ENCODE measurements around the gene ANKRD27. TPM values are rescaled to one million over a fixed set of nuclear protein-coding genes. Genes with fewer than 3 reads are reported as not detected.
A peak's percentile ranks its signal among the peaks of the same experiment; 100 is the strongest.
"Not testable (repeated sequence)": the region's sequence is repeated elsewhere in the genome, so short reads cannot be mapped to it uniquely, and the experiment has no call there.

Gene ANKRD27
- total RNA-seq, 4 donors from 2014 or later = 33.2 to 48.0 (median 38.7) TPM

- Histone ChIP-seq H3K9me3 (no peaks in the 10 kb centered on the region), H3K36me3 (peaks cover 0 to 14% (median 0%) of the 10 kb centered on the region in 3 donors), H3K27ac (peak overlapping the region; percentile 73 to 89 (median 83)), H3K4me1 (peaks cover 0 to 4% (median 1%) of the 10 kb centered on the region in 4 donors), H3K27me3 (no peaks in the 10 kb centered on the region), H3K4me3 (peak overlapping the region; percentile 51 to 83 (median 77))
- TF ChIP-seq CTCF (IDR thresholded peaks at IDR 0.05) = no peak
- no peak for TF ChIP-seq POLR2A (IDR thresholded peaks at IDR 0.05)
- peak in 1 of 3 donors; percentile 51 for DNase-seq
These were observed 93.2 kb downstream of the ANKRD27 start for GRCh38 chr19:32581705-32582179.

GRCh38 chr19:32580901-32581704 lies 93.9 kb downstream of the ANKRD27 start, which contains the start of gene PDCD5:
TSS of gene PDCD5 (plus strand) at chr19:32581190. CDS start at chr19:32581262, 72 bp downstream.
- TF ChIP-seq CTCF (IDR thresholded peaks at IDR 0.05) (no peak), POLR2A (IDR thresholded peaks at IDR 0.05) (peak; percentile 45 to 69)
- Histone ChIP-seq H3K4me1 (peaks cover 0 to 4% (median 1%) of the 10 kb centered on the region in 4 donors), H3K4me3 (peak within 1 kb of the TSS; percentile 51 to 83 (median 77)), H3K27ac (peak within 1 kb of the TSS; percentile 73 to 89 (median 83)), H3K9me3 (no peaks in the 10 kb centered on the region), H3K36me3 (peaks cover 0 to 8% (median 0%) of the 10 kb centered on the region in 3 donors), H3K27me3 (no peaks in the 10 kb centered on the region)
- DNase-seq = peak; percentile 96 to 98 (median 97)

GRCh38 chr19:32580353-32580900 lies 94.6 kb downstream of the ANKRD27 start:
- Histone ChIP-seq H3K27ac (peak overlapping the region; percentile 73 to 89 (median 83)), H3K9me3 (no peaks in the 10 kb centered on the region), H3K4me3 (peak overlapping the region; percentile 51 to 83 (median 77)), H3K27me3 (no peaks in the 10 kb centered on the region), H3K4me1 (peaks cover 0 to 4% (median 1%) of the 10 kb centered on the region in 4 donors), H3K36me3 (peaks cover 0 to under 1% (median 0%) of the 10 kb centered on the region in 3 donors)
- no peak for DNase-seq
- no peak for TF ChIP-seq CTCF (IDR thresholded peaks at IDR 0.05)
- TF ChIP-seq POLR2A (IDR thresholded peaks at IDR 0.05) = no peak

GRCh38 chr19:32576790-32577189 lies 98.2 kb downstream of the ANKRD27 start:
- no peak overlapping the region for H3K4me3 ChIP-seq
- H3K9me3 ChIP-seq = no peaks in the 10 kb centered on the region
- H3K27ac ChIP-seq = no peak overlapping the region
- no peak for TF ChIP-seq POLR2A (IDR thresholded peaks at IDR 0.05)
- no peak for TF ChIP-seq CTCF (IDR thresholded peaks at IDR 0.05)
- H3K27me3 ChIP-seq = no peaks in the 10 kb centered on the region
- H3K4me1 ChIP-seq = peaks cover 0 to 3% (median 0%) of the 10 kb centered on the region in 4 donors
- no peak for DNase-seq
- H3K36me3 ChIP-seq = no peaks in the 10 kb centered on the region

GRCh38 chr19:32573492-32573794 lies 101.5 kb downstream of the ANKRD27 start:
- no peaks in the 10 kb centered on the region for H3K36me3 ChIP-seq
- no peak overlapping the region for H3K4me3 ChIP-seq
- no peaks in the 10 kb centered on the region for H3K9me3 ChIP-seq
- TF ChIP-seq CTCF (IDR thresholded peaks at IDR 0.05) = no peak
- no peak for TF ChIP-seq POLR2A (IDR thresholded peaks at IDR 0.05)
- no peak overlapping the region for H3K27ac ChIP-seq
- no peaks in the 10 kb centered on the region for H3K4me1 ChIP-seq
- DNase-seq = no peak
- H3K27me3 ChIP-seq = no peaks in the 10 kb centered on the region

GRCh38 chr19:32572700-32573491 lies 102.1 kb downstream of the ANKRD27 start:
- DNase-seq, H3K36me3 ChIP-seq, H3K9me3 ChIP-seq, H3K27me3 ChIP-seq, H3K27ac ChIP-seq, H3K4me3 ChIP-seq, H3K4me1 ChIP-seq: not testable (repeated sequence)

- not testable (repeated sequence) for DNase-seq, H3K4me1 ChIP-seq, H3K4me3 ChIP-seq, H3K36me3 ChIP-seq, H3K9me3 ChIP-seq, H3K27me3 ChIP-seq, H3K27ac ChIP-seq
These were observed 103.4 kb downstream of the ANKRD27 start for GRCh38 chr19:32571471-32572075.

Measured in Peyer's patch (tissue), 4 donors.